SK-N-SH (cell line): ENCODE measurements around the gene WWOX. TPM values are rescaled to one million over a fixed set of nuclear protein-coding genes. Genes with fewer than 3 reads are reported as not detected.

Source experiments
- CTCF ChIA-PET: fragments of 300-600, 350-600 bp; formaldehyde crosslinking; extraction: SDS; loops from one replicate; lab custom pipeline; 2021; lab: Yijun Ruan, JAX
- POLR2A ChIA-PET: fragments of 350-600 bp; sonication (Branson Sonifier 250); formaldehyde crosslinking; extraction: SDS; loops from one replicate; lab custom pipeline; 2020; ENCODE audit warnings: antibody characterized with exemption, inconsistent platforms; lab: Yijun Ruan, JAX
- DNase-seq: peaks from one replicate; pipeline ENCODE4 v3.0.0; 2012
- H2AFZ ChIP-seq: fragments of 200-600 bp; sonication (generic); 2 replicates; pipeline ENCODE4 v1.8.1; 2016; ENCODE audit warnings: antibody characterized with exemption, mild to moderate bottlenecking, low read depth
- H3F3A ChIP-seq: fragments of 200-600 bp; sonication (generic); replicated peaks from 2 replicates; pipeline ENCODE3; 2016; ENCODE audit warnings: antibody characterized with exemption, mild to moderate bottlenecking; ENCODE audit not compliant: insufficient read depth
- H3K27ac ChIP-seq, 2 experiments: fragments of 200-500 bp in 1 of 2; fragments of 200-600 bp in 1 of 2; sonication (Bioruptor generic) in 1 of 2; sonication (generic), shearing (Covaris generic) in 1 of 2; 2 replicates each; pipeline versions ENCODE4 v1.5.1 to v1.6.1; 2014 to 2016; ENCODE audit warnings: low read depth in 2 of 2, inconsistent platforms in 1 of 2, low read length in 1 of 2, mild to moderate bottlenecking in 1 of 2, mixed read lengths in 1 of 2
- H3K27me3 ChIP-seq: fragments of 200-600 bp; sonication (generic), shearing (Covaris generic); 2 replicates; pipeline ENCODE4 v1.6.1; 2016; ENCODE audit warnings: mixed run types; ENCODE audit not compliant: insufficient read depth
- H3K36me3 ChIP-seq, 2 experiments: fragments of 200-500 bp in 1 of 2; fragments of 200-600 bp in 1 of 2; sonication (Bioruptor generic) in 1 of 2; sonication (generic) in 1 of 2; replicated peaks in 1 of 2; 2 replicates each; pipeline versions ENCODE3 to v1.5.1; 2014 to 2016; ENCODE audit warnings: low read length in 1 of 2, mild to moderate bottlenecking in 1 of 2; ENCODE audit not compliant: insufficient read depth in 2 of 2, control insufficient read depth in 1 of 2
- H3K4me1 ChIP-seq, 2 experiments: fragments of 200-500 bp in 1 of 2; fragments of 200-600 bp in 1 of 2; sonication (Bioruptor generic) in 1 of 2; sonication (generic), shearing (Covaris generic) in 1 of 2; 2 replicates each; pipeline versions ENCODE4 v1.5.1 to v1.6.1; 2014 to 2016; ENCODE audit warnings: low read depth in 1 of 2, low read length in 1 of 2, mixed run types in 1 of 2; ENCODE audit not compliant: insufficient read depth in 2 of 2, control insufficient read depth in 1 of 2
- H3K4me2 ChIP-seq: fragments of 200-600 bp; sonication (generic), shearing (Covaris generic); 2 replicates; pipeline ENCODE4 v1.6.1; 2017; ENCODE audit warnings: mixed run types
- H3K4me3 ChIP-seq, 2 experiments: fragments of 200-500 bp in 1 of 2; fragments of 200-600 bp in 1 of 2; sonication (Bioruptor generic) in 1 of 2; sonication (generic), shearing (Covaris generic) in 1 of 2; 2 replicates each; pipeline versions ENCODE4 v1.5.1 to v1.8.1; 2014 to 2016; ENCODE audit warnings: low read depth in 2 of 2, inconsistent platforms in 1 of 2, low read length in 1 of 2, mild to moderate bottlenecking in 1 of 2, mixed read lengths in 1 of 2, moderate library complexity in 1 of 2
- H3K79me2 ChIP-seq: fragments of 200-600 bp; sonication (generic); 2 replicates; pipeline ENCODE4 v1.8.1; 2017; ENCODE audit warnings: mild to moderate bottlenecking; ENCODE audit not compliant: insufficient read depth
- H3K9ac ChIP-seq: fragments of 200-600 bp; sonication (generic); 2 replicates; pipeline ENCODE4 v1.6.1; 2017; ENCODE audit warnings: mixed run types
- H3K9me2 ChIP-seq: fragments of 200-600 bp; sonication (generic); 2 replicates; pipeline ENCODE4 v1.6.1; 2017; ENCODE audit warnings: mixed run types
- H3K9me3 ChIP-seq: fragments of 200-600 bp; sonication (generic); 2 replicates; pipeline ENCODE4 v1.6.1; 2017; ENCODE audit warnings: mixed run types, mild to moderate bottlenecking, moderate library complexity
- H4K20me1 ChIP-seq: fragments of 200-600 bp; sonication (generic); 2 replicates; pipeline ENCODE4 v1.6.1; 2017; ENCODE audit warnings: mild to moderate bottlenecking, mixed run types; ENCODE audit not compliant: insufficient read depth
- CHD2 ChIP-seq: fragments of 150-350 bp; IDR thresholded peaks from 2 replicates; pipeline ENCODE4 v1.6.1; 2018; ENCODE audit warnings: low read length; ENCODE audit not compliant: partially characterized antibody
- EP300 ChIP-seq, 2 experiments: IDR thresholded peaks; 2 replicates each; pipeline versions ENCODE4 v1.4.0 to v1.6.1; 2012; ENCODE audit warnings: borderline replicate concordance in 1 of 2, low read depth in 1 of 2, low read length in 1 of 2
- EZH2phosphoT487 ChIP-seq: fragments of 200-600 bp; sonication (generic); IDR thresholded peaks from 2 replicates; pipeline ENCODE4 v1.6.1; 2017; ENCODE audit warnings: low read depth, mixed run types, mild to moderate bottlenecking, antibody characterized with exemption, moderate library complexity, borderline replicate concordance
- FOSL2 ChIP-seq: IDR thresholded peaks from 2 replicates; pipeline ENCODE4 v1.4.0; 2012; ENCODE audit warnings: low read depth, mild to moderate bottlenecking, moderate library complexity, borderline replicate concordance
- FOXJ3 ChIP-seq: sonication (generic); formaldehyde crosslinking; IDR thresholded peaks from 2 replicates; pipeline ENCODE4 v1.5.1; 2020; ENCODE audit warnings: mild to moderate bottlenecking, missing genetic modification reagents
- GABPA ChIP-seq: IDR thresholded peaks from 2 replicates; pipeline ENCODE4 v1.4.0; 2012; ENCODE audit warnings: low read depth, mild to moderate bottlenecking
- GATA2 ChIP-seq: sonication (generic); formaldehyde crosslinking; IDR thresholded peaks from 2 replicates; pipeline ENCODE4 v1.5.0; 2020; ENCODE audit warnings: mild to moderate bottlenecking, missing genetic modification reagents
- IRF3 ChIP-seq: fragments of 150-350 bp; IDR thresholded peaks from 2 replicates; pipeline ENCODE4 v1.6.1; 2016; ENCODE audit warnings: mild to moderate bottlenecking, low read depth, low read length
- JUND ChIP-seq: IDR thresholded peaks from 2 replicates; pipeline ENCODE4 v1.4.0; 2012
- NFIC ChIP-seq: IDR thresholded peaks from 2 replicates; pipeline ENCODE4 v1.4.0; 2012; ENCODE audit warnings: borderline replicate concordance
- NRF1 ChIP-seq: IDR thresholded peaks from 2 replicates; pipeline ENCODE4 v1.6.1; 2012; ENCODE audit warnings: low read depth, mild to moderate bottlenecking, low read length
- RCOR1 ChIP-seq: fragments of 150-350 bp; IDR thresholded peaks from 2 replicates; pipeline ENCODE4 v1.6.1; 2017; ENCODE audit warnings: antibody characterized with exemption, low read length
- RFX5 ChIP-seq: IDR thresholded peaks from 2 replicates; pipeline ENCODE4 v1.6.1; 2012; ENCODE audit warnings: mild to moderate bottlenecking, improper control_type of control experiment, low read length
- RXRA ChIP-seq: IDR thresholded peaks from 2 replicates; pipeline ENCODE4 v1.4.0; 2012; ENCODE audit warnings: low read depth, mild to moderate bottlenecking, borderline replicate concordance
- SIN3A ChIP-seq: IDR thresholded peaks from 2 replicates; pipeline ENCODE4 v1.6.1; 2012; ENCODE audit warnings: low read depth, mild to moderate bottlenecking, low read length, moderate library complexity, borderline replicate concordance
- SMC3 ChIP-seq: IDR thresholded peaks from 2 replicates; pipeline ENCODE4 v1.6.1; 2012; ENCODE audit warnings: low read depth, low read length, improper control_type of control experiment
- TAF1 ChIP-seq: IDR thresholded peaks from 2 replicates; pipeline ENCODE4 v1.6.1; 2012; ENCODE audit warnings: low read depth, mild to moderate bottlenecking, low read length, moderate library complexity, borderline replicate concordance
- USF2 ChIP-seq: fragments of 150-350 bp; IDR thresholded peaks from 2 replicates; pipeline ENCODE4 v1.6.1; 2017; ENCODE audit warnings: antibody characterized with exemption, low read length, low read depth, borderline replicate concordance
- WGBS: methylation state at CpG from one replicate; pipeline ENCODE4 v1.1.6; 2017; ENCODE audit warnings: low lambda C conversion rate; 5-methylcytosine and 5-hydroxymethylcytosine counted together
- polyA plus RNA-seq, 3 experiments: library from polyadenylated mRNA; depleted of rRNA; stranded (reverse); fragments of >200 nt; gene quantifications; 2 replicates each; pipeline ENCODE4 v1.2.3, GENCODE V29; 2012
- TF ChIP-seq, protein P1 (sequence below): IDR thresholded peaks from 2 replicates; pipeline ENCODE4 v1.4.0; 2012; ENCODE audit warnings: low read depth
- TF ChIP-seq, protein P2 (sequence below): IDR thresholded peaks from 2 replicates; pipeline ENCODE4 v1.4.0; 2012; ENCODE audit warnings: low read depth, borderline replicate concordance
- TF ChIP-seq, protein P3 (sequence below): IDR thresholded peaks from 2 replicates; pipeline ENCODE4 v1.4.0; 2012; ENCODE audit warnings: low read depth, borderline replicate concordance
- TF ChIP-seq, protein P4 (sequence below): IDR thresholded peaks from 2 replicates; pipeline ENCODE4; 2012

Gene WWOX
- polyA plus RNA-seq, 1 of the 3 experiments (the other 2 are of a cell fraction) = 10.8 TPM

DNA sequence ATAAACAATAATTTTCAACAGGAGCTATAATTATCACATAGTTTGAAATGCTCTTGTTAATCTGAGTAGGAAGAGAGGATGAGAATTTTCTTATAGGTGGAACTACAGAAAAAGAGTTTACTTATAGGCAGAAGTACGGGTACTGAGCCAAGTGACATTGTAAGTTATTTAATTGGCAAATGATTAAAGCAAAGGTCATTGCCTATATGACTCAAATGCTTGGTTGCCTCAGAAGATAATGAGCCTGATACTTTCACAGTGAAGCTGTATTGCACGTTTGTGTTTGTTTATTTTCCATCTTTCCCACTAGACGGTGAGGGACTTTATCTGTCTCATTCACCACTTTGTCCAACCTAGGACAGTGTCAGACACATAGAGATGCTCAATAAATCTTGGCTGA lies 751.8 kb downstream of the WWOX start:
- POLR2A ChIA-PET = no interaction called here
- H3F3A ChIP-seq = no peaks in the 10 kb centered on the region
- H3K4me1 ChIP-seq = no peaks in the 10 kb centered on the region
- CTCF ChIA-PET = no interaction called here
- H4K20me1 ChIP-seq = no peaks in the 10 kb centered on the region
- H3K4me2 ChIP-seq = no peak overlapping the region
- H3K36me3 ChIP-seq = no peaks in the 10 kb centered on the region
- TF ChIP-seq CHD2 = no peak
- no peak for TF ChIP-seq EP300 (IDR thresholded peaks at IDR 0.05; ENCODE audit: borderline replicate concordance in 1 of 2, low read depth in 1 of 2, low read length in 1 of 2)
- TF ChIP-seq FOSL2 = no peak
- TF ChIP-seq, protein P1, sequence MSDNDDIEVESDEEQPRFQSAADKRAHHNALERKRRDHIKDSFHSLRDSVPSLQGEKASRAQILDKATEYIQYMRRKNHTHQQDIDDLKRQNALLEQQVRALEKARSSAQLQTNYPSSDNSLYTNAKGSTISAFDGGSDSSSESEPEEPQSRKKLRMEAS = no peak
- no peak for TF ChIP-seq SMC3
- TF ChIP-seq, protein P2, sequence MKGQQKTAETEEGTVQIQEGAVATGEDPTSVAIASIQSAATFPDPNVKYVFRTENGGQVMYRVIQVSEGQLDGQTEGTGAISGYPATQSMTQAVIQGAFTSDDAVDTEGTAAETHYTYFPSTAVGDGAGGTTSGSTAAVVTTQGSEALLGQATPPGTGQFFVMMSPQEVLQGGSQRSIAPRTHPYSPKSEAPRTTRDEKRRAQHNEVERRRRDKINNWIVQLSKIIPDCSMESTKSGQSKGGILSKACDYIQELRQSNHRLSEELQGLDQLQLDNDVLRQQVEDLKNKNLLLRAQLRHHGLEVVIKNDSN = no peak
- TF ChIP-seq, protein P3, sequence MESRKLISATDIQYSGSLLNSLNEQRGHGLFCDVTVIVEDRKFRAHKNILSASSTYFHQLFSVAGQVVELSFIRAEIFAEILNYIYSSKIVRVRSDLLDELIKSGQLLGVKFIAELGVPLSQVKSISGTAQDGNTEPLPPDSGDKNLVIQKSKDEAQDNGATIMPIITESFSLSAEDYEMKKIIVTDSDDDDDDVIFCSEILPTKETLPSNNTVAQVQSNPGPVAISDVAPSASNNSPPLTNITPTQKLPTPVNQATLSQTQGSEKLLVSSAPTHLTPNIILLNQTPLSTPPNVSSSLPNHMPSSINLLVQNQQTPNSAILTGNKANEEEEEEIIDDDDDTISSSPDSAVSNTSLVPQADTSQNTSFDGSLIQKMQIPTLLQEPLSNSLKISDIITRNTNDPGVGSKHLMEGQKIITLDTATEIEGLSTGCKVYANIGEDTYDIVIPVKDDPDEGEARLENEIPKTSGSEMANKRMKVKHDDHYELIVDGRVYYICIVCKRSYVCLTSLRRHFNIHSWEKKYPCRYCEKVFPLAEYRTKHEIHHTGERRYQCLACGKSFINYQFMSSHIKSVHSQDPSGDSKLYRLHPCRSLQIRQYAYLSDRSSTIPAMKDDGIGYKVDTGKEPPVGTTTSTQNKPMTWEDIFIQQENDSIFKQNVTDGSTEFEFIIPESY = no peak
- TF ChIP-seq TAF1 = no peak
- H3K4me3 ChIP-seq = no peak overlapping the region
- H3K79me2 ChIP-seq = no peaks in the 10 kb centered on the region
- no peaks in the 10 kb centered on the region for H3K9me2 ChIP-seq
- whole genome bisulfite sequencing = 33% methylated on average over 3 of the region's 3 CpGs
- H2AFZ ChIP-seq = no peak overlapping the region
- no peak overlapping the region for H3K9ac ChIP-seq
- no peak for DNase-seq
- H3K9me3 ChIP-seq = no peaks in the 10 kb centered on the region; the same call in 1 of the 2 replicates
- H3K27me3 ChIP-seq = no peaks in the 10 kb centered on the region
- H3K27ac ChIP-seq = no peak overlapping the region

DNA sequence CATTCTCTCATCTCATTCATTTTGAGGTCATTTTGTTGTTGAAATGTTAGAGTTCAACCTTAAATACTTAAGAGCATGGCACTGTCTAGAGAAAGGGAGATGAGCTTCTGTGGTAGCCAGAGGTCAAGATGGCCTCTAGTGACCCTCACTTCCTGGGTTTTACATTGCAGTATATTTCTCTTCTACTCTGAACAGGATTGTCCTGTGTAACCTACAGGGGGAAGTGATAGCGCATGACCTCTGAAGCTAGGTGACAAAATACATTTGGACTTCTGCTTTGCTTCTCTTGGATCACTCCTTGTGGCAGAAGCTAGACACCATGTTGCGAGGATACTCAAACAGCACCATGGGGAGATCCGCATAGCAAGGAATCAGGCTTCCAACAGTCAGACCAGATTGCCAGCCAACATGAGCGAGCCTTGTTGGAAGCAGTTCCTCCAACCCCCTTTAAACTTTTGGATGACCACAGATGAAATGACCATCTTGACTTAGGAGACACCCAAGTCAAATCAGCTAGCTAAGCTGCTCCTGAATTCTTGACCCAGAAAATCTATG lies 752.7 kb downstream of the WWOX start:
- no peaks in the 10 kb centered on the region; the same call in 1 of the 2 replicates for H3K9me3 ChIP-seq
- H3K9ac ChIP-seq = no peak overlapping the region
- H3K4me2 ChIP-seq = no peak overlapping the region
- 49% methylated on average over 4 of the region's 4 CpGs for WGBS
- no peak overlapping the region for H3K4me3 ChIP-seq
- H4K20me1 ChIP-seq = no peaks in the 10 kb centered on the region
- TF ChIP-seq RCOR1 = no peak
- no peak for TF ChIP-seq JUND
- no peak for TF ChIP-seq RFX5
- no peak for TF ChIP-seq GATA2
- TF ChIP-seq IRF3 = no peak
- no peak for TF ChIP-seq EP300 (IDR thresholded peaks at IDR 0.05; ENCODE audit: borderline replicate concordance in 1 of 2, low read depth in 1 of 2, low read length in 1 of 2)
- no peak for TF ChIP-seq USF2
- TF ChIP-seq, protein P4, sequence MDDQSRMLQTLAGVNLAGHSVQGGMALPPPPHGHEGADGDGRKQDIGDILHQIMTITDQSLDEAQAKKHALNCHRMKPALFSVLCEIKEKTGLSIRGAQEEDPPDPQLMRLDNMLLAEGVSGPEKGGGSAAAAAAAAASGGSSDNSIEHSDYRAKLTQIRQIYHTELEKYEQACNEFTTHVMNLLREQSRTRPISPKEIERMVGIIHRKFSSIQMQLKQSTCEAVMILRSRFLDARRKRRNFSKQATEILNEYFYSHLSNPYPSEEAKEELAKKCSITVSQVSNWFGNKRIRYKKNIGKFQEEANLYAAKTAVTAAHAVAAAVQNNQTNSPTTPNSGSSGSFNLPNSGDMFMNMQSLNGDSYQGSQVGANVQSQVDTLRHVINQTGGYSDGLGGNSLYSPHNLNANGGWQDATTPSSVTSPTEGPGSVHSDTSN = no peak
- no peak for TF ChIP-seq GABPA
- no peak for TF ChIP-seq TAF1
- no peak for TF ChIP-seq FOXJ3 (CRISPR knock-in tag)
- TF ChIP-seq NRF1 = no peak
- TF ChIP-seq RXRA = no peak
- TF ChIP-seq NFIC = no peak
- no peak for TF ChIP-seq SIN3A
- TF ChIP-seq EZH2phosphoT487 = no peak
- no peak for DNase-seq
- H3K27ac ChIP-seq = no peak overlapping the region
- ChIA-PET POLR2A (no interaction called here), CTCF (no interaction called here)
- H3F3A ChIP-seq = no peaks in the 10 kb centered on the region
- H3K9me2 ChIP-seq = no peaks in the 10 kb centered on the region
- no peaks in the 10 kb centered on the region for H3K4me1 ChIP-seq
- H3K79me2 ChIP-seq = no peaks in the 10 kb centered on the region
- H2AFZ ChIP-seq = no peak overlapping the region
- H3K36me3 ChIP-seq = no peaks in the 10 kb centered on the region
- no peaks in the 10 kb centered on the region for H3K27me3 ChIP-seq
